H1 (cell line): Measurements from ENCODE around the gene PHLPP1. TPM values are rescaled to one million over a fixed set of nuclear protein-coding genes. Genes with fewer than 3 reads are reported as not detected.

Experiments
- ASH2L ChIP-seq: fragments of 200-600, 300-600 bp; sonication (generic); IDR thresholded peaks from one replicate; pipeline ENCODE4 v1.7.1; 2017; ENCODE audit warnings: low read length
- KDM5A ChIP-seq: fragments of 200-600 bp; IDR thresholded peaks from 2 replicates; pipeline ENCODE4 v1.7.1; 2012; ENCODE audit warnings: mild to moderate bottlenecking, low read length, inconsistent platforms, mixed read lengths
- RXRA ChIP-seq: IDR thresholded peaks from 2 replicates; pipeline ENCODE4 v1.6.1; 2011; ENCODE audit warnings: low read depth, mild to moderate bottlenecking, low read length, moderate library complexity; ENCODE audit not compliant: insufficient read depth
- SIRT6 ChIP-seq: IDR thresholded peaks from one replicate; pipeline ENCODE4 v1.7.1; 2012; ENCODE audit warnings: low read length, inconsistent platforms
- TEAD4 ChIP-seq: IDR thresholded peaks from 2 replicates; pipeline ENCODE4 v1.6.1; 2012; ENCODE audit warnings: low read depth, low read length, inconsistent platforms, mixed read lengths
- polyA plus RNA-seq, 7 experiments: library from polyadenylated mRNA; depleted of rRNA in 3 of 7; stranded (reverse) in 5 of 7; unstranded in 2 of 7; fragments of >200 nt in 5 of 7; fragments of 200-250 nt in 2 of 7; gene quantifications; 1 replicate in 5 of 7; 2 replicates in 1 of 7; 4 replicates in 1 of 7; pipeline versions ENCODE4 v1.2.1 to v1.2.3, GENCODE V29; 2011 to 2013; ENCODE audit warnings: missing spikeins in 2 of 7, mixed read lengths in 2 of 7
- total RNA-seq: library from RNA; stranded (reverse); fragmentation: NEBNext Ultra II Directional; extraction: Animal tissue kit (Norgen Biotek cat#: 25700); gene quantifications from 2 replicates; pipeline ENCODE4 v1.2.1, GENCODE V29; 2021
- TF ChIP-seq, protein P1 (sequence below): fragments of 300-600 bp; sonication (generic); IDR thresholded peaks from 2 replicates; pipeline ENCODE4 v1.7.1; 2012; ENCODE audit warnings: low read length, moderate library complexity, mild to moderate bottlenecking, inconsistent platforms; ENCODE audit not compliant: insufficient replicate concordance

PHLPP1 gene
- total and polyA plus RNA-seq, 2 of the 8 experiments (the other 6 are each of a cell fraction or from before 2014, with no cell fraction given): 28.0 to 66.3 TPM

DNA sequence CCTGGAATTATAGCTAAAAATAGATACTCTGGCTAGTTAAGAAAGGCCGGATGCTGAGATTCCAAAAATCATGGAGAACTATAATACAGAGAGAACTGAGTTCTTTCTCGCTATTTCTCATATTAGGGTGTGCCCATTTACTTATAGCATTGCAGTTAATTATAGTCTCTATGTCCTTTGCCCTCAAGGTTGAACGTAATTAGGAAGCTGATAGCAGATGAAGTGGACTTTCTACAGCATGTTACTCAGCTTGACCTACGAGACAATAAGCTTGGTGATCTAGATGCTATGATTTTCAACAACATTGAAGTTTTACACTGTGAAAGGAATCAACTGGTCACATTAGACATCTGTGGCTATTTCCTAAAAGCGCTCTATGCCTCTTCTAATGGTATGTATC, 187.4 kb downstream of the PHLPP1 start (continued):
- TF ChIP-seq, protein P1, sequence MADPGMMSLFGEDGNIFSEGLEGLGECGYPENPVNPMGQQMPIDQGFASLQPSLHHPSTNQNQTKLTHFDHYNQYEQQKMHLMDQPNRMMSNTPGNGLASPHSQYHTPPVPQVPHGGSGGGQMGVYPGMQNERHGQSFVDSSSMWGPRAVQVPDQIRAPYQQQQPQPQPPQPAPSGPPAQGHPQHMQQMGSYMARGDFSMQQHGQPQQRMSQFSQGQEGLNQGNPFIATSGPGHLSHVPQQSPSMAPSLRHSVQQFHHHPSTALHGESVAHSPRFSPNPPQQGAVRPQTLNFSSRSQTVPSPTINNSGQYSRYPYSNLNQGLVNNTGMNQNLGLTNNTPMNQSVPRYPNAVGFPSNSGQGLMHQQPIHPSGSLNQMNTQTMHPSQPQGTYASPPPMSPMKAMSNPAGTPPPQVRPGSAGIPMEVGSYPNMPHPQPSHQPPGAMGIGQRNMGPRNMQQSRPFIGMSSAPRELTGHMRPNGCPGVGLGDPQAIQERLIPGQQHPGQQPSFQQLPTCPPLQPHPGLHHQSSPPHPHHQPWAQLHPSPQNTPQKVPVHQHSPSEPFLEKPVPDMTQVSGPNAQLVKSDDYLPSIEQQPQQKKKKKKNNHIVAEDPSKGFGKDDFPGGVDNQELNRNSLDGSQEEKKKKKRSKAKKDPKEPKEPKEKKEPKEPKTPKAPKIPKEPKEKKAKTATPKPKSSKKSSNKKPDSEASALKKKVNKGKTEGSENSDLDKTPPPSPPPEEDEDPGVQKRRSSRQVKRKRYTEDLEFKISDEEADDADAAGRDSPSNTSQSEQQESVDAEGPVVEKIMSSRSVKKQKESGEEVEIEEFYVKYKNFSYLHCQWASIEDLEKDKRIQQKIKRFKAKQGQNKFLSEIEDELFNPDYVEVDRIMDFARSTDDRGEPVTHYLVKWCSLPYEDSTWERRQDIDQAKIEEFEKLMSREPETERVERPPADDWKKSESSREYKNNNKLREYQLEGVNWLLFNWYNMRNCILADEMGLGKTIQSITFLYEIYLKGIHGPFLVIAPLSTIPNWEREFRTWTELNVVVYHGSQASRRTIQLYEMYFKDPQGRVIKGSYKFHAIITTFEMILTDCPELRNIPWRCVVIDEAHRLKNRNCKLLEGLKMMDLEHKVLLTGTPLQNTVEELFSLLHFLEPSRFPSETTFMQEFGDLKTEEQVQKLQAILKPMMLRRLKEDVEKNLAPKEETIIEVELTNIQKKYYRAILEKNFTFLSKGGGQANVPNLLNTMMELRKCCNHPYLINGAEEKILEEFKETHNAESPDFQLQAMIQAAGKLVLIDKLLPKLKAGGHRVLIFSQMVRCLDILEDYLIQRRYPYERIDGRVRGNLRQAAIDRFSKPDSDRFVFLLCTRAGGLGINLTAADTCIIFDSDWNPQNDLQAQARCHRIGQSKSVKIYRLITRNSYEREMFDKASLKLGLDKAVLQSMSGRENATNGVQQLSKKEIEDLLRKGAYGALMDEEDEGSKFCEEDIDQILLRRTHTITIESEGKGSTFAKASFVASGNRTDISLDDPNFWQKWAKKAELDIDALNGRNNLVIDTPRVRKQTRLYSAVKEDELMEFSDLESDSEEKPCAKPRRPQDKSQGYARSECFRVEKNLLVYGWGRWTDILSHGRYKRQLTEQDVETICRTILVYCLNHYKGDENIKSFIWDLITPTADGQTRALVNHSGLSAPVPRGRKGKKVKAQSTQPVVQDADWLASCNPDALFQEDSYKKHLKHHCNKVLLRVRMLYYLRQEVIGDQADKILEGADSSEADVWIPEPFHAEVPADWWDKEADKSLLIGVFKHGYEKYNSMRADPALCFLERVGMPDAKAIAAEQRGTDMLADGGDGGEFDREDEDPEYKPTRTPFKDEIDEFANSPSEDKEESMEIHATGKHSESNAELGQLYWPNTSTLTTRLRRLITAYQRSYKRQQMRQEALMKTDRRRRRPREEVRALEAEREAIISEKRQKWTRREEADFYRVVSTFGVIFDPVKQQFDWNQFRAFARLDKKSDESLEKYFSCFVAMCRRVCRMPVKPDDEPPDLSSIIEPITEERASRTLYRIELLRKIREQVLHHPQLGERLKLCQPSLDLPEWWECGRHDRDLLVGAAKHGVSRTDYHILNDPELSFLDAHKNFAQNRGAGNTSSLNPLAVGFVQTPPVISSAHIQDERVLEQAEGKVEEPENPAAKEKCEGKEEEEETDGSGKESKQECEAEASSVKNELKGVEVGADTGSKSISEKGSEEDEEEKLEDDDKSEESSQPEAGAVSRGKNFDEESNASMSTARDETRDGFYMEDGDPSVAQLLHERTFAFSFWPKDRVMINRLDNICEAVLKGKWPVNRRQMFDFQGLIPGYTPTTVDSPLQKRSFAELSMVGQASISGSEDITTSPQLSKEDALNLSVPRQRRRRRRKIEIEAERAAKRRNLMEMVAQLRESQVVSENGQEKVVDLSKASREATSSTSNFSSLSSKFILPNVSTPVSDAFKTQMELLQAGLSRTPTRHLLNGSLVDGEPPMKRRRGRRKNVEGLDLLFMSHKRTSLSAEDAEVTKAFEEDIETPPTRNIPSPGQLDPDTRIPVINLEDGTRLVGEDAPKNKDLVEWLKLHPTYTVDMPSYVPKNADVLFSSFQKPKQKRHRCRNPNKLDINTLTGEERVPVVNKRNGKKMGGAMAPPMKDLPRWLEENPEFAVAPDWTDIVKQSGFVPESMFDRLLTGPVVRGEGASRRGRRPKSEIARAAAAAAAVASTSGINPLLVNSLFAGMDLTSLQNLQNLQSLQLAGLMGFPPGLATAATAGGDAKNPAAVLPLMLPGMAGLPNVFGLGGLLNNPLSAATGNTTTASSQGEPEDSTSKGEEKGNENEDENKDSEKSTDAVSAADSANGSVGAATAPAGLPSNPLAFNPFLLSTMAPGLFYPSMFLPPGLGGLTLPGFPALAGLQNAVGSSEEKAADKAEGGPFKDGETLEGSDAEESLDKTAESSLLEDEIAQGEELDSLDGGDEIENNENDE: no peak
- TF ChIP-seq SIRT6 (no peak), TEAD4 (no peak), RXRA (no peak), ASH2L (no peak), KDM5A (no peak)
